Hematopoietic multipotent progenitor cell treated with erythropoietin and hydrocortisone succinate and interleukin-3 and kit ligand, for 15 days (in vitro differentiated cells): Measurements from ENCODE around the gene FN3K.

Experiments
- DNase-seq: peaks from one replicate; pipeline ENCODE4 v3.0.0-alpha.2; 2015; ENCODE audit warnings: low spot score

FN3K gene

DNA sequence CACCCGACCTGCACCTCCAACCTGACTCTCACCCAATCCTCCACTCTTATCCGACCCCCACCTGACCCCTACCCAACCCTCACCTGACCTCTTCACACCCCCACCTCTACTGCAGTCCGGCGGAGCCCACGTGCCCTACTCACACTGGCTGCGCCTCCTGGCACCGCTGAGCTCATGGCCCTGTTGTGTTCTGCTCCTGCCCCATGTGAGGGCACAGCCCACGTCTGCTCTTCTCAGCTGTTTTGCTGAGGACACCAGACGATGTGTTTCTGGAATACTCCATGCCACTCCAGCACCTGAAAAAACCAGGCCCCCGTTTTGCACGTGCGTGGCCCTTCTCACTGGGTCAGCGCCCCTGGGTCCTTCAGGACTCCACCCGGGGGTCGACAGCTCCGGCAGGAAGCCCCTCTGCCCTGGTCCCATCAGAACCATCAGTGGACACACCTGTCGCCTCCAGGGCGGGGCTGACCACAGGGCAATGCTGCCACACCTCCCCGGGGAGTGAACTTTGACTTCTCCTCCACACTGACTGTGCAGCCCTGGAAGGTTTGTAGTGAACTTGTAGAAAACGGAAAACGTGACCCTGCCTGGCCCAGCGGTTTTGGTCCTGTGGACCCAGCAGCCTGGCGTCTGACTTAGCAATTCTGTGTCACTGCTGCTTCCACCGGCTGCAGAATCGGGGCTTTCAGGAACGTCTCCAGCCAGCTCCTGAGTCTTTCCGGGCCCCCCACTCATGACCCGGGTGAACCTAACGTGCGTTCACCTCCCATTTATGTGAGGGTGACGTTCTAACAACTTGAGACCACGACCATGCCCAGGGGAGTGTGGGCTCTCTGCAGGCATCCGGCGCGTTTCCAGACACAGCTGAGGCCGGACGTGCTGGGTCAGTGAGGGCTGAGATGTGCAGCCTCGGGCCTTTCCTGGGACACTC, 31.2 kb upstream of the FN3K start:
- no peak for DNase-seq

DNA sequence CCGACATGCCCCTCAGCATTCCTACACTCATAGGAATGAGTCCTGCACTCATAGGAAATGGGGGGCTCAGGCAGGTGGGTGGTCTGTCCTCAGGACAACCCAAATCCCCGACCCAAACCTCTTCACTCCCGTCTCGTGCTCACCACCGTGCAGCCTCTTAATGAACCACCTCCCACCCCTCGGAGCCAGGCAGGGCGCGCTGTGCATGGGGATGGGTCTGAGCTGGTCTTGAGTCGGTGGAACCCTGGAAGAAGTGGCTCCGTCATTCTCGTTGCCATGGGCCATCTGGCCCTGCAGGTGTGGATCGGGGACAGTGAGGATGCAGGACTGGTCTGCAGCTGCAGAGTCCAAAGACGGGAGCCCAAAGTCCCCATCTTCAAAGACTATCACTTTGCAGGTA, 30.5 kb upstream of the FN3K start:
- no peak for DNase-seq

DNA sequence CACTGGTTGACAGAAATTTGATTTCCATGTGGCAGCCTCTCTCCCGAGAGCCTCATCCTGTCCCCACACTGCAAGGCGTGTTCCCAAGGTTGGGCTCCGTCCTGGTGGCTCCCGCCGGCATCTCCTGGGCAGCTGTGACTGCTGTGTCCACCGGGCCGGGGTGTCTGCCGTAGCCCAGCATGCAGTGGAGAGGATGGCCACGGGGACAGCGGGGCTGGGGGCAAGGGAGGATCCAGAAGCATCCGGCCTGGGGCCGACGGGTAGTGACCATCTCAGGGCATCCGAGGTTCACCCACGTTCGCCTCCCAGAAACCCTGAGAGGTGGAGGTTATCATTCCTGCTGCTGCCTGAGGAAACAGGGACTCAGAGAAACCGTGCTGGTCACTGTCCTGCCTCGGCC, 29.7 kb upstream of the FN3K start:
- DNase-seq, result no peak

DNA sequence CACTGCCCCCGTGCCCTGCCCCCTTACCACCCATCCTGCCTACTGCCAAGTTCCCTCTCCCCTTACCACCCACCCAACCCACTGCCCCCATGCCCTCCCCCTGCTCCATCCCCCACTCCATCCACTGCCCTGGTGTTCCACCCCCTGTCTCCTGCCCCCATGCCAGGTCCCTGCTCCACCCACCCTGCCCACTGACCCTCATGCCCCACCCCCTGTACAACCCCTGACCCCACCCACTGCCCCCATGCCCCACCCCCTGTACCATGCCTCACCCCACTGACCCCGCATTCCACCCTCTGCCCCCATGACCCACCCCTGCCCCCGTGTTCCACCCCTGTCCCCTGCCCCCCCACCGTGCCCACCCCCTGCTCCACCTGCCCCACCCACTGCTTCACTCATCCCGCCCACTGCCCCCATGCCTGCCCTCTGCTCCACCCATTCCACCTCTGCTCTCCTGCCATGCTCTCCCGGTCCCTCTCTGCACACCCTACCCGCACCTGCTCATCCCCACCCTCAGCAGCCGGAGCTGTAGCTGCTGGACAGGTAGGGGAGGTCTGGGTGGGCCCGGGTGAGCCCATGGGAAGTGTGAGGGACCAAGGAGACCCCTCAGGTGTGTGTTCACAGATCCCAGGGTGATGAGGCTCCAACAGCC, 26.3 kb upstream of the FN3K start:
- no peak for DNase-seq

DNA sequence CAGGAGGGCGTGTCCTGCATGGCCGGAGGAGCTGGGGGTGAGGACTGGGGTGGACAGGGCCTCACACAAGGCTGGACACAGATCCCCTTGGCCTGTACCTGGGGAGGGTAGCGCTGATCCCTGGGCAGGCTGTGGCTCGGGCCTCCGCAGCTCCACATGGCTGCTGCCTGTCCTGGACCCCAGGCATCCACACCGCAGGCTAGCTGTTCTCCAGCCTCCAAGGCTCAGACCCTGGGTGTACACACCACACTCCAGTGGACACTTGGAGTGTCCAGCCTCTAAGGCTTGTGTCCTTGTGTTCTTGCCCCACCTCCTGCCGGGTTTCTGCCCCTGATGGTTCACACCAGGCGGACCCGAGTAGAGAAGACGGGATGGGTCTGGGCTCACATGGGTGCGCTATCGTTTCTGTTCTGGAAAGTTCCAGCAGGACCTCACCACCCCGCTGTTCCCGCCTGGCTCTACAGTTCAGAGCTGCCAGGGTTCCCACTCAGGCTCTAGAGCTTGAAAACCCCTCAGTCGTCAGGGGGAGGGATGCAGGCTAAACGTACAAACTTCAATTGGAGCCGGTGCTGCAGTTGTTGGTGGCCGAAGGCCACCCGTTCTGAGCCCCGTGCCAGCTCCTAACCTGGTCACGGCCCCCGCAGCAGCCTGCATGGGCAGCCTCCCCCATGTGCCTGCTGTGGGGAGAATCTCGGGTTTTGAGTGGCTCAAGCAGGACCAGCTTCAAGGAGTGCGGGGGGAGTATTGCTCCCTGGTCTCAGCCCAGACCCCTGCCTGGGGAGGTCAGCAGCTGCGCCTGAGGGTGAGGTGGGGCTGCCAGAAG, 25.5 kb upstream of the FN3K start:
- no peak for DNase-seq

DNA sequence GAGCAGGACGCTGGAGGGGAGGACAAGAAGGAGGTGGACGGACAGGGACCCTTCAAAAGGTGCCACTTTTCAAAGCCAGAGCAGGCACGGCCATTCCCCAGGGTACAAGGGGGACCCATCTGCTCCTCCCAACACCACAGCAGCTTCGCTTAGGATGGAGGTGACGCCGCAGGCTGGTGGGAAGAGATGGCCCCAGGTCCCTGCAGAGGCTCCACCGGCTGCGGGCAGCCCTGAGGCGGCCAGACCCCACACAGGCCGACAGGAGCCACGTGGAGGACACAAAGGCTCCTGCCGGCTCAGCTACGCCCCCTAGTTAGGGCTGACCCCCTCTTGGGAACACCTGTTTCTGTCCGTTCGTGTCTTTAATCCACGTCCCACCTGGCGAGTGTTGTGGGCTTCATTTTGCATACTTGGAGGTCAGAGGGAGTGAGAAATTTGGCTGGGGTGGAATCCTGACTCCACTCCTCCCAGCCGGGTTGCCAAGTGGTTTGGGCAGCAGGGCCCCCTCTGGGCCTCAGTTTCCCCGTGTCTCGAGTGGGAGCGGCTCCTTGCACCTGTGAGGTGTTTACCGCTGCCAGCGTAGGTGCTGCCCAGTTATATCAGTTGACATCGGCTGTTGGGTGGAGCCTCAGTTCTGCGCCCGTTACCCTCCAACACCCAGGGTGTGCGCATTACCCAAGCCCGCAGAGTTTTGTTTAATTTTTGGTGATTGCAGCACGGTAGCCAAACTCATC, 24.7 kb upstream of the FN3K start:
- DNase-seq, result no peak

DNA sequence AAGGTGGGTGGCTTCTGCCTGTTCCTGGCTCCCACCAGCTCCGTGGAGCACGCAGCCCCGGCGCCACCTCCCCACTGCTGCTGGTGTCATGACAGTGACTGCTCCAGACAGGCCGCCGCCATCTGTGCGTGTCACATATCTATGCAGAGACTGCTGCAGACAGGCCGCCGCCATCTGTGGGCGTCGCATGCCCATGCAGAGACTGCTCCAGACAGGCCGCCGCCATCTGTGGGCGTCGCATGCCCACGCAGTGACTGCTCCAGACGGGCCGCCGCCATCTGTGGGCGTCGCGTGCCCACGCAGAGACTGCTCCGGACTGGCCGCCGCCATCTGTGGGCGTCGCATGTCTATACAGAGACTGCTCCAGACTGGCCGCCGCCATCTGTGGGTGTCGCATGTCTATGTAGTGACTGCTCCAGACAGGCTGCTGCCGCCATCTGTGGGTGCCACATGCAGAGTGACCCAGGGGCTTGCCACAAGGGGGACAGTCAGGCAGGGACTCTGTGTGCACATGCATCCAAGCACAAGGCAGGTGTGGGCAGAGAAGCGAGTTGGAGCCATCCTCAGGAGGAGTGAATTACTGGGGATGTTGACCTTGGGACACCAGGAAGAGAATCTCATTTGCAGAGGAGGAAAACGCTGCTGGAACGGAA, 22.2 kb upstream of the FN3K start:
- DNase-seq, result no peak

DNA sequence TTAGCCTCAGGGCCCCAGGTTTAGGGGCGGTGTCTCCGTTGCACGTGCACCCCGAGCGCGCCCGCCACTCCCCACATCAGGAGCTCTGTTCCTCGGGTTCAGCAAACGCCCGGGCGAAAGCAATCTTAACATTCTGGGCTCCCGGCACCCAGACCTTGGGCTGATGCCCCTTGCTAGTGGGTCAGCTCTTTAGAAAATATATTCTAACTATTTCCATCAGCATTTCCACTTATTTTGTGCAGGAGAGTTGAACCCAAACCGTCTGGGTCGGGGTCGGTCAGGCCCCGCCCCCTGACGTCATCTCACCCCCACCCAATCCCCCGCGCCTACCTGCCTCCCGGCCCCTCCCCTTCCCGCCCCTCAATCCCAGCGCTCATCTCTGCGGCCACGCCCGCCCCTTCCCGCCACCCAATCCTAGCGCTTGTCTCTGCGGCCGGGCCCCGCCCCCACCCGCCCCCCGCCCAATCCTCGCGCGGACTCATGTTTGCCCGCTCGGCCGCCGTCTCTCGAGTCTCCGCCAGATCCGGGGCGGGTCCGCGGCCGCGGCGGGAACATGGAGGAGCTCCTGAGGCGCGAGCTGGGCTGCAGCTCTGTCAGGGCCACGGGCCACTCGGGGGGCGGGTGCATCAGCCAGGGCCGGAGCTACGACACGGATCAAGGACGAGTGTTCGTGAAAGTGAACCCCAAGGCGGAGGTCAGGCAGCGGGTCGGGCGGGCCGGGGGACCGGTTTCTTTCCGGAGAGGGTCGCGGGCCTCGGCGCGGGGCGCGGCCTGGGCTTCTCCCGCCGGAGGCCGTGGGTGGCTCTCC, 19.0 kb upstream of the FN3K start, which contains the start of gene FN3KRP:
FN3KRP (plus strand) TSS at position 504 of the 808 bp plus-strand sequence; CDS start at position 554, 50 bp downstream.
- peak; percentile 84 for DNase-seq

DNA sequence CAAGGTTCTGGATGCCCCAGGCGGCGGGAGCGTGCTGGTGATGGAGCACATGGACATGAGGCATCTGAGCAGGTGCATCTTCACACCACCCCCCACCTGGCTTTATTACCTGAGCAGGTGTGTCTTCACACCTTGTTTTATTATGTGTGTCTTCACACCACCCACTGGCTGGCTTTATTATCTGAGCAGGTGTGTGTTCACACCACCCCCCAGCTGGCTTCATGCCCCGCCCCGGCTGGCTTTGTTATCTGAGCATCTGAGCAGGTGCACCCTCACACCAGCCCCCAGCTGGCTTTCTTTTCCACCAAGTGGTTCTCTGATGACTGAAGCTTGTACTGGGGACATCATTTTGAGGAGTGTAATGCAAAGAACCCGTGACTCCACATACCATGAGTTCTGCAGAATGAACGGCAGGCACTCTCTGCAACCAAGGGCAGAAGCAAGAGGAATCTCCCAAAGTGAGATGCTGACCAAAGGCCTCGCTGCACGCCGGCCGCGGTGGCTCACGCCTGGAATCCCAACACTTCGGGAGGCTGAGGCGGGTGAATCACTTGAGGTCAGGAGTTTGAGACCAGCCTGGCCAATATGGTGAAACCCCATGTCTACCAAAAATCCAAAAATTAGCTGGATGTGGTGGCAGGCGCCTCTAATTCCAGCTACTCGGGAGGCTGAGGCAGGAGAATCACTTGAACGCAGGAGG, 16.3 kb upstream of the FN3K start:
- DNase-seq, result no peak

DNA sequence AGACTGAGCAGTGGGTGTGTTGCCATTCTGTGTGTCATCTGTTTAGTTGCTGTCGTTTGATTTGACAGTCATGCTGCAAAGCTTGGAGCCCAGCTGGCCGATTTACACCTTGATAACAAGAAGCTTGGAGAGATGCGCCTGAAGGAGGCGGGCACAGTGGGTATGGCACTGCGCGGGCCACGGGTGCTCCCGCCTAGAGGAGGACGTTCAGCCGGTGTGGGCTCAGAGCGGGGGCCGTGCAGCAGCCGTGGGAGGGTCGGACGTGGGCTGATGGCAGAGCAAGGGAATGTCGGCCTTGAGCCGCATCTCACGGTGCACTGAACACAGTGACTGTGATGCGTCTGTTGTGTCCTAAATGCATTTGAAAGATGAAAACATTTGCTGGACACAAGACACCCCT, 15.2 kb upstream of the FN3K start:
- no peak for DNase-seq

DNA sequence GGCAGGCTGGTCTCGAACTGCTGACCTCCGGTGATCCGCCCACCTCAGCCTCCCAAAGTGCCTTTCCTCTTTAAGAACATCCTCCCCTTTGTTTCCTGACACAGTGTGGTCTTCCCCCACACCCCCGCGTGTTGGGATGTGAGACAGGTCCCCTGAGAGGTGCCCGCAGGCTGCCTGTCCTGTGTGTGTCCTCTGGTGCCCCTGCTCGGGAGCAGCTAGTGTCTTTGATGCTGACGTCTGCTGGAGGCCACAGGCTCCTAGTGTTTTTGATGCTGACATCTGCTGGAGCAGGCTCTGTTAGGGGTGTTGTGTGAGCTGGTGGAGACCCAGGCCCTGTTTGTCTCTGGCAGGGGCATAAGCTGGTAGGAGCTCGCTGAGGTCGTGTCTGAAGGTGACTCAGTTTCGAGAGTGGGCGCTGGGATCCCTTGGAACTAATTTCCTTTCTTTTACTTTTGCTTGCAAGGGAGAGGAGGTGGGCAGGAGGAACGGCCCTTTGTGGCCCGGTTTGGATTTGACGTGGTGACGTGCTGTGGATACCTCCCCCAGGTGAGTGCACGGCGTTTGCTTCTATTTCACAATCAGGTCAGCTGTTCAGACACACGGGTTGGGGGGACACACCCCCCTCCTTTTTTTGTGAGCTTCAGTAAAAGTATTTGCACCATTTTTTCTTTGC, 12.9 kb upstream of the FN3K start:
- no peak for DNase-seq

DNA sequence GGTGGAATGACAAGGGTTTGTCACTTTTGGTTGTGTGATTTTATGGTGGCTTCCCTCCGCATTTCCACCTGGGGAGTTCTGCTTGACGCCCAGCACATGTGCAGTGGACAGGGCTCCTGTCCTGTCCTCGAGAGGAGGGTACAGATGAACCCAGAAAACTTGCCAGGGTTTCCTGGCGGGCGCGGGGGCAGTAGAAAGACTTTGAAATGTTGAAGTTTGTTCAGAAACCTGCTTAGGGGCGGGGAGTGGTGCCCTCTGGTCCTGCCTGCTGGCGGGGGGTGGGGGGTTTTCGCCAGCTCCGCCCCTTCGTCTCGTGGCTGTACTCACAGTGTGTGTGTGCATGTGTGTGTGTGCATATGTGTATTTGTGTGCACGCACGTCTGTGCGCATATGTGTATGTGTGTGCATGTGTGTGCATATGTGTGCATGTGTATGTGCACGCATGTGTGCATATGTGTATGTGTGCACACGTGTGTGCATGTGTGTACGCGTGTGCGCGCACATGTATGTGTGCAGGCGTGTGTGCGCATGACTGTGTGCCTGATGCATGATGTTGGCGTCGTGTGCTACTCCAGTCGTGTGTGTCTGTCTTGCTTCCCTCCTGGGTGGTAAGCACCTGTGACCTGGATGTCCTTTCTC, 12.1 kb upstream of the FN3K start:
- no peak for DNase-seq

DNA sequence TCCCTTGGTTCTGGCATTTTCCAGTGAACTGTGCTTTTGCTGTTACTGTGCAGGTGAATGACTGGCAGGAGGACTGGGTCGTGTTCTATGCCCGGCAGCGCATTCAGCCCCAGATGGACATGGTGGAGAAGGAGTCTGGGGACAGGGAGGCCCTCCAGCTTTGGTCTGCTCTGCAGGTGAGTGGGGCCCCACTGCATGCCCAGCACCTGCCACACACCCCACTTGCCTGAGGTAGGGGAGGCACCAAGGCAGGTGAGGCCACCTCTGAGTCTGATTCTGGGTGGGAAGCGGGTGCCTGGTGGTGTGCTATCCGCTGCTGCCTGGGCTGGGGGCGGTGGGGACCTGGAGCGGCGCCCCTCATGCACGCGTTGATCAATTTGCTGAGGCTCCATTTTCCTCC, 9.0 kb upstream of the FN3K start:
- no peak for DNase-seq

DNA sequence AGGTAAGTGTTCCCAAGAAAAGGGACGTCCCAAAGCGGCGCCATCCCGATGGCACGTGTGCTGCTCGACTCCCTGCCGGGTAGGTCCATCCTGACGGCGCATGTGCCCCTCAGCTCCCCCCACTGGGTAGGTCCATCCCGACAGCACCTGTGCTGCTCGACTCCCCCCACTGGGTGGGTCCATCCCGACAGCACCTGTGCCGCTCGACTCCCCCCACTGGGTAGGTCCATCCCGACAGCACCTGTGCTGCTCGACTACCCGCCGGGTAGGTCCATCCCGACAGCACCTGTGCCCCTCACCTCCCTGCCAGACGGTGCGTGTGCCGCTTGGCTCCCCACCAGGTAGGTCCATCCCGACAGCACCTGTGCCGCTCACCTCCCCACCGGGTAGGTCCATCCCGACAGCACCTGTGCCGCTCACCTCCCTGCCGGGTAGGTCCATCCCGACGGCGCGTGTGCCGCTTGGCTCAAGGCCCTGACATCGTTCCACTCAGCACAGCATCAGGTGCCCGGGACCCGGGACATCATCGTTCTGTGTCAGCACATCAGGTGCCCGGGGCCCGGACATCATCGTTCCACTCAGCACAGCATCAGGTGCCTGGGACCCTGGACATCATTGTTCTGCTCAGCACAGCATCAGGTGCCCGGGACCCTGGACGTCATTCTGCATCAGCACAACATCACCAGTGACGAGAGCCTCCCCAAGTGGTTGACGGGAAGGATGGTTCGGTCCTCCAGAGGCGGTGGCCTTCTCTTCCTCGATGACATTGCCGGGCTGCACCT, 5.7 kb upstream of the FN3K start:
- DNase-seq, result no peak

DNA sequence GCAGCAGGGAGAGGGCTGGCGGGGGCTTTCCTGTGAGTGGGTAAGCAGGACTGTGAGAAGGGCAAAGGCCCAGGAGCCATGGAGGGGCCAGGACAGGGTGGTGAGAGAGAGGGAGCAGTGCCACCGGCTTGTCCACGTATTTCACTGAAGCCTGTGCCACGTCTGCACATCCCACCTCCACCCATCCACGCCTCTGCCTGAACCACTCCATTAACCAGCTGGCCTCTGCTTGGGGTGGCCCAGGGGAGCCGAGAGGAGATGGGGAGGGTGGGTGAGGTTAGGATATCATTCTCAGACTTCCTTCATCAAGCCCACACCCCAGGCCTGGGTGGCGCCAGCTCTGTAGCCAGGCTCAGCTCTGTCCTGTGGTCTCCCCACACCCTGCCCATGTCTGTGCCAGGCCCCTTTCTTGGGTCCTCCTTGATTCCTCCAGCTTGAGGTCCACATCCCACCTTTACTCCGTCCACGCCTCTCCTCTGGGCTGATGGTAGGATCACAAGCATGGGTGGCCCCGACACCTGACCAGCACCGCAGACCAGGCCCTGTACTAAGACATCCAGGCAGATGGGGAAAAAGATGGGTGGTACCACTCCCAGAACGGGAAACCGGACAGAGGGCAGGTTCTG, 3.2 kb upstream of the FN3K start:
- no peak for DNase-seq

DNA sequence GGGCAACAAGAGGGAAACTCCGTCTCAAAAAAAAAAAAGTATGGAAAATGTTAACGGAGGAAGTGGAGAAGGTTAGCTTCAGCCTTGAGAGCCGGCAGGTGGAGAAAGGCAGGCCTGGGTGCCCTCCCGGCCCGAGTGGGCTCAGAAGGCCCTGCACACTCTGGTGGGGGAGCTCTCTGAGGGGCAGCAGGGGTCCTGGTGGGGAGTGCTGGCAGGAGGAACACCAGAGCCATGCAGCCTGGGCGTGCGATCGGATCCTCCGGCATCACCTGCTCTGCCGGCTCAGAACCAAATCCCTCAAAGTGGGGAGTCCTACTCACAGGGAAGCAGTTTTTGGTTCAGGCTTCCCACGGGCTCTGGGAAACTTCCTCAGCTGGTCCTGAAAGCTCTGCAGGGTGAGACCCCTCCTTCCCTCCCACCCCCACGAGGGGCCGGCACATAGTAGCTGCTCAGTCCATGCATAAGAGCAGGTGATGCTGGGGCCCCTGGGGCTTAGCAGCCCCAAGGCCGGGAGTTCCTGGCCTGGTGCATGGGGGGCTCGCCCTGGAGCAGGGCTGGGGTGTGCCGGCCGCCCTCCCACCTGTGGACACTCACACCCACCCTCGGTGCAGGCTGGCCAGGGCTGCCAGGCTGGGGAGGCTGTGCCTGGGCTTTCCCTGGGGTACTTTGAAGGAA, 1.2 kb downstream of the FN3K start:
- DNase-seq, result no peak
